Mammary epithelial cell (primary cell): Measurements from ENCODE around the gene CTDSP1.

Source experiments
- EZH2 ChIP-seq: IDR thresholded peaks from 2 replicates; pipeline ENCODE4 v1.6.1; 2012; ENCODE audit warnings: low read length, inconsistent platforms, borderline replicate concordance
- TF ChIP-seq, protein P1 (sequence below), 2 donors: IDR thresholded peaks in 1 of 2; conservative IDR thresholded peaks in 1 of 2; 2 replicates each; pipeline ENCODE4 v1.5.1; 2011 to 2012; ENCODE audit warnings: inconsistent platforms in 2 of 2, low read length in 2 of 2, mild to moderate bottlenecking in 2 of 2, control low read depth in 1 of 2, low read depth in 1 of 2; ENCODE audit not compliant: insufficient read depth in 1 of 2; ENCODE audit errors: extremely low read depth in 1 of 2

DNA sequence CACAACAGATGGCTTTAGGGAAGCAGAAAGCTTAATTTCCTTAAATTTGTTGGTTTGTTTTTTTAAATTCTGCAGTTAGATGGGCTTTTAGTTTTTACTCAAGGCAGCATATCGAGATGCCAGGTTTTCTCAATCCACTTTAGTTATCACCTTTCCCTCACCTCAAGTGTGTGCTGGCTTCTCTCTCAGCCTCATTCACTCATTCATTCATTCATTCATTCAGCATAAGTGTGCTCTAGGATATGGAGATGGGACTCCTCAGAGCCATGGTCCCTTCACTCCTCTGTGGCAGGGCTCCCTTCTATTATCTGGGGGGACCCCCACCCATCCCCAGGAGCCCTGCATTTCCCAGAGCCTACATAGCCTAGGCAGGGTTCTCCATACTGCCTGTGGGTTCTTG is 38.3 kb downstream of the CTDSP1 start:
- TF ChIP-seq, protein P1, sequence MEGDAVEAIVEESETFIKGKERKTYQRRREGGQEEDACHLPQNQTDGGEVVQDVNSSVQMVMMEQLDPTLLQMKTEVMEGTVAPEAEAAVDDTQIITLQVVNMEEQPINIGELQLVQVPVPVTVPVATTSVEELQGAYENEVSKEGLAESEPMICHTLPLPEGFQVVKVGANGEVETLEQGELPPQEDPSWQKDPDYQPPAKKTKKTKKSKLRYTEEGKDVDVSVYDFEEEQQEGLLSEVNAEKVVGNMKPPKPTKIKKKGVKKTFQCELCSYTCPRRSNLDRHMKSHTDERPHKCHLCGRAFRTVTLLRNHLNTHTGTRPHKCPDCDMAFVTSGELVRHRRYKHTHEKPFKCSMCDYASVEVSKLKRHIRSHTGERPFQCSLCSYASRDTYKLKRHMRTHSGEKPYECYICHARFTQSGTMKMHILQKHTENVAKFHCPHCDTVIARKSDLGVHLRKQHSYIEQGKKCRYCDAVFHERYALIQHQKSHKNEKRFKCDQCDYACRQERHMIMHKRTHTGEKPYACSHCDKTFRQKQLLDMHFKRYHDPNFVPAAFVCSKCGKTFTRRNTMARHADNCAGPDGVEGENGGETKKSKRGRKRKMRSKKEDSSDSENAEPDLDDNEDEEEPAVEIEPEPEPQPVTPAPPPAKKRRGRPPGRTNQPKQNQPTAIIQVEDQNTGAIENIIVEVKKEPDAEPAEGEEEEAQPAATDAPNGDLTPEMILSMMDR (conservative IDR thresholded peaks at IDR 0.05 in 1 of 2, IDR thresholded peaks at IDR 0.05 in 1 of 2; ENCODE audit: extremely low read depth in 1 of 2, insufficient read depth in 1 of 2, low read depth in 1 of 2, low read length in 2 of 2) = no peak
- TF ChIP-seq EZH2 = no peak
